Activated CD4-positive, alpha-beta T cell treated with anti-CD3 and anti-CD28 coated beads, Interleukin-2, amount 10 ng/mL, durations not matched to agents 24 days and 14 days (primary cell): ENCODE measurements around the gene DNASE1L3. TPM values are rescaled to one million over a fixed set of nuclear protein-coding genes. Genes with fewer than 3 reads are reported as not detected.

ENCODE experiments used
- DNase-seq: peaks from one replicate; pipeline ENCODE4 v3.0.0; 2022
- H3K27ac Mint-ChIP-seq: one replicate; pipeline ENCODE4 v1.8.0; 2022; ENCODE audit warnings: mild to moderate bottlenecking, mixed read lengths
- H3K27me3 Mint-ChIP-seq: one replicate; pipeline ENCODE4 v1.8.0; 2022; ENCODE audit warnings: mixed read lengths
- H3K36me3 Mint-ChIP-seq: one replicate; pipeline ENCODE4 v1.8.0; 2022; ENCODE audit warnings: low read depth, mild to moderate bottlenecking, mixed read lengths
- H3K4me1 Mint-ChIP-seq: one replicate; pipeline ENCODE4 v1.8.0; 2021; ENCODE audit warnings: mixed read lengths
- H3K4me3 Mint-ChIP-seq: one replicate; pipeline ENCODE4 v1.8.0; 2022; ENCODE audit warnings: mild to moderate bottlenecking, moderate library complexity, mixed read lengths
- H3K9me3 Mint-ChIP-seq: one replicate; pipeline ENCODE4 v1.8.0; 2021; ENCODE audit warnings: mixed read lengths
- intact Hi-C: fragments of 100-400 bp; cut with micrococcal nuclease; formaldehyde crosslinking; loops from one replicate; pipeline ENCODE4 v1.15.1; 2023
- total RNA-seq: library from RNA; stranded (reverse); gene quantifications from 2 replicates; pipeline ENCODE4 v1.2.3, GENCODE V29; 2022

Gene DNASE1L3
- total RNA-seq, 1 donor from 2014 or later = not detected

DNA sequence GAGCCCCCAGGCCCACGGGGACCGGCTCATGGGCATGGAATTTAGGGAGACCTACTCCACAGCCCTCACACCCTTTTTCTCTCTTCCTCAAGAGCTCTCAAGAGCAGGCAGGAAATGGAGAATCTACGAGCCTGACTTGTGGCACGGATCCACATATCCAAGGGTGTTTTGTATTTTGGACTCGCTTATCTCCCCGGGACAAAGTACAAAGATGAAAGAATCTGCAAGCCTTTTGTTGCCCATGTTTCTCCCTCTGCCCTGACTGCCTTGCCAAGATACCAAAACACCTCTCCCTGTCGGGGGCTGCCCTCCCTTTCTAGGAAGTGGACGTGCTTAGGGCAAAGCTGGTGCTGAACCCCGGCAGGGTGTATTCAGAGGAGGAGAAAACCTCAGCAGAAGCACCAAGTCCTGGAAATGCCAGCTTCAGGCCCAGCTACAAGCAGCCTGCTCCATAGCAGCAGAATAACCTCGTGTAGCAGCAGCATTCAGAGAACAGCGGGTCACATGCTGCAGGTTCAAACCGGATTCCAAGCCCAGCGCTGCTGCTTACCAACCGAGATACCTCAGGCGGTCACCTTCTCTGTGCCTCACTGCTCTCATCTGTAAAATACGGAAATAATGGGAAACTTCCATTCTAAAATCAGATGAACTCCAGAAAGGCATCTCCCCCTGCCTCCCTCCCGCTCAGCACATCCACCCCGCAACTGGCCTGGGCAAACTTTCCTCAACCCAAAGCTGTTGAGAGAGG lies 35.2 kb downstream of the DNASE1L3 start:
- peaks cover 15% of the 10 kb centered on the region for H3K4me1 Mint-ChIP-seq
- no peaks in the 10 kb centered on the region for H3K36me3 Mint-ChIP-seq
- no peak for DNase-seq
- H3K27ac Mint-ChIP-seq = no peak overlapping the region
- H3K4me3 Mint-ChIP-seq = no peak overlapping the region
- H3K27me3 Mint-ChIP-seq = no peaks in the 10 kb centered on the region
- intact Hi-C loops = no loop called here
- H3K9me3 Mint-ChIP-seq = no peaks in the 10 kb centered on the region

- H3K27me3 Mint-ChIP-seq = no peaks in the 10 kb centered on the region
- no peaks in the 10 kb centered on the region for H3K36me3 Mint-ChIP-seq
- H3K9me3 Mint-ChIP-seq = no peaks in the 10 kb centered on the region
- no peak for DNase-seq
- no peak overlapping the region for H3K4me3 Mint-ChIP-seq
- no peak overlapping the region for H3K27ac Mint-ChIP-seq
- peaks cover 15% of the 10 kb centered on the region for H3K4me1 Mint-ChIP-seq
- intact Hi-C loops = no loop called here
Measured at GRCh38 chr3:58175187-58175436, 35.7 kb downstream of the DNASE1L3 start.

DNA sequence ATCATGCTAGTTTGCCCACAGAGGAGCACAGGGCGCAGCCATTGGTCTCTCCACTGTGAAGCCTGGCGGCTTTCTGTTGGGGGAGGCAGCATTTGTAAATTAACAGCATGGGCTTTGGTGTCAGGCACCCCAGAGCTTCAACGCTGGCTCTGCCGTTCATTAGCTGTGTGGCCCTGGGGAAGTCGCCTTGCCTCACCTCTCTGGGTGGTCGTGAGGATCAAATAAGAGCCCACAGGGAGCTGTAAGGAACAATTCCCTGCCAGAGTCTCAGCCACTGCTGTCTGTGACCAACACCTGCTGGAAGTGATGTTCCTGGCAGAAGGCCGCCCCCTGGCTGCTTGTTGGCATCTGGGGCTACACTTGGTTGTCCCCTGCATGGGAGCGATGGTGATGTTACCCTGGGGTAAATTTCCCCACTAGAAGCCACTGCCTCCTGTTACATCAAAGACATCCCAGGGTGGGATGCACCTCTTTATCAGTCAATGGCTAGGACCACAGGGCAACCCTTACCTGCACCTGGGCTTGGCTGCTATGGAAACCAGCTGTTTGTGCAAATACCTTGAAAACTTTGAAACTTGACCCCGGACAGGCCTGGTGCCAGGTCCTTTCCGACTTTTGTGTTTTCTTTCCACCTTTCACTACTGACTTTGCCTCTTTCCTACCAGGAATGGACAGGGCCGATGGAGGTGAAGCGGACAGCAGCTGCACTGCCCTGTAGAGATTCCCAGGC lies 36.9 kb downstream of the DNASE1L3 start:
- peak; percentile 83 for DNase-seq
- Mint-ChIP-seq H3K4me1 (peaks cover 14% of the 10 kb centered on the region), H3K9me3 (no peaks in the 10 kb centered on the region), H3K36me3 (peaks cover 1% of the 10 kb centered on the region), H3K27ac (no peak overlapping the region), H3K4me3 (no peak overlapping the region), H3K27me3 (no peaks in the 10 kb centered on the region)
- intact Hi-C loops = loop anchor here (1.0 to 5.0 kb wide), 2 partner anchors 166 to 212 kb away; partner anchors contain the start of gene FLNB

GRCh38 chr3:58173029-58173668 lies 37.6 kb downstream of the DNASE1L3 start:
- no peak overlapping the region for H3K4me3 Mint-ChIP-seq
- H3K27me3 Mint-ChIP-seq = no peaks in the 10 kb centered on the region
- no peak for DNase-seq
- H3K9me3 Mint-ChIP-seq = no peaks in the 10 kb centered on the region
- intact Hi-C loops = loop anchor here (5.0 kb wide), 1 partner anchor 211 kb away; no protein-coding TSS in a partner anchor
- peaks cover 1% of the 10 kb centered on the region for H3K36me3 Mint-ChIP-seq
- H3K4me1 Mint-ChIP-seq = peaks cover 7% of the 10 kb centered on the region
- H3K27ac Mint-ChIP-seq = no peak overlapping the region

DNA sequence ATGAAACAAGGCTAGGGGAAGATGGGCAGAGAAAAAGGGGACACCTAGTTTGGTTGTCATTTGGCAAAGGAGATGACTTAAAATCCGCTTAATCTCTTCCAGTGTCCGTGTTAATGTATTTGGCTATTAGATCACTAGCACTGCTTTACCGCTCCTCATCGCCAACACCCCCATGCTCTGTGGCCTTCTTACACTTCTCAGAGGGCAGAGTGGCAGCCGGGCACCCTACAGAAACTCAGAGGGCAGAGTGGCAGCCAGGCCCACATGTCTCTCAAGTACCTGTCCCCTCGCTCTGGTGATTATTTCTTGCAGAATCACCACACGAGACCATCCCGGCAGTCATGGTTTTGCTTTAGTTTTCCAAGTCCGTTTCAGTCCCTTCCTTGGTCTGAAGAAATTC lies 39.6 kb downstream of the DNASE1L3 start:
- no peak overlapping the region for H3K4me3 Mint-ChIP-seq
- no peaks in the 10 kb centered on the region for H3K4me1 Mint-ChIP-seq
- DNase-seq = no peak
- peaks cover 1% of the 10 kb centered on the region for H3K36me3 Mint-ChIP-seq
- H3K27ac Mint-ChIP-seq = no peak overlapping the region
- no peaks in the 10 kb centered on the region for H3K9me3 Mint-ChIP-seq
- no peaks in the 10 kb centered on the region for H3K27me3 Mint-ChIP-seq
- intact Hi-C loops = loop anchor here (5.0 kb wide), 1 partner anchor 209 kb away; no protein-coding TSS in a partner anchor

DNA sequence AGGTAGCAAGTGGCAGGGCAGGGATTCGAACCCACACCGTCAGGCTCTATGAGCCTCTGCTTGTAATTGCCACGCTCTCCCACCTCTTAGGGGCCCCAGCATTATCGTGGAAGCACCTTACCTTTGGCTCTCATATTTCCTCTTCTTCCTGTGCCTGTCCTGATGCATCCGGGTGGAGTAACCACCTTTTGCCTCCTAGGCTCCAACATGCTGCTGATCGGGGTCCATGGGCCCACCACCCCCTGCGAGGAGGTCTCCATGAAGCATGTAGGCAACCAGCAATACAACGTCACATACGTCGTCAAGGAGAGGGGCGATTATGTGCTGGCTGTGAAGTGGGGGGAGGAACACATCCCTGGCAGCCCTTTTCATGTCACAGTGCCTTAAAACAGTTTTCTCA lies 40.4 kb downstream of the DNASE1L3 start:
- H3K4me3 Mint-ChIP-seq = no peak overlapping the region
- no peak for DNase-seq
- H3K4me1 Mint-ChIP-seq = no peaks in the 10 kb centered on the region
- H3K36me3 Mint-ChIP-seq = peaks cover 1% of the 10 kb centered on the region
- no peak overlapping the region for H3K27ac Mint-ChIP-seq
- H3K9me3 Mint-ChIP-seq = no peaks in the 10 kb centered on the region
- intact Hi-C loops = loop anchor here (5.0 kb wide), 1 partner anchor 208 kb away; no protein-coding TSS in a partner anchor
- no peaks in the 10 kb centered on the region for H3K27me3 Mint-ChIP-seq

- DNase-seq = no peak
- H3K27ac Mint-ChIP-seq = no peak overlapping the region
- H3K36me3 Mint-ChIP-seq = peaks cover 1% of the 10 kb centered on the region
- H3K27me3 Mint-ChIP-seq = no peaks in the 10 kb centered on the region
- intact Hi-C loops = no loop called here
- no peaks in the 10 kb centered on the region for H3K9me3 Mint-ChIP-seq
- H3K4me3 Mint-ChIP-seq = no peak overlapping the region
- no peaks in the 10 kb centered on the region for H3K4me1 Mint-ChIP-seq
Measured at GRCh38 chr3:58169371-58169770, 41.4 kb downstream of the DNASE1L3 start.

DNA sequence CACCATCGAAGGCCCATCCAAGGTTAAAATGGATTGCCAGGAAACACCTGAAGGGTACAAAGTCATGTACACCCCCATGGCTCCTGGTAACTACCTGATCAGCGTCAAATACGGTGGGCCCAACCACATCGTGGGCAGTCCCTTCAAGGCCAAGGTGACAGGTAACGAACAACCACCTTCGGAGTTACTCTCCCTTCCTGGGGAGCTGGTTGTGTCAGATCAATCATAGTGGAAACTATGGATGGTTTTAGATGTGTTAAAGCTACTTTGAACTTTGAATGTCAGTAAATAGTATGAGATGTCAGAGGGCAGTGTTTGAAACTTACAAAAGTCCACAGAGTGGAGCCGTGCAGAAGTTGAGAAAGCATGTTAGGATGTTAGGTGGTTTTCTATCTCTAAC lies 42.3 kb downstream of the DNASE1L3 start:
- no peak overlapping the region for H3K27ac Mint-ChIP-seq
- H3K4me3 Mint-ChIP-seq = no peak overlapping the region
- no peaks in the 10 kb centered on the region for H3K9me3 Mint-ChIP-seq
- no peaks in the 10 kb centered on the region for H3K27me3 Mint-ChIP-seq
- intact Hi-C loops = no loop called here
- no peak for DNase-seq
- H3K36me3 Mint-ChIP-seq = peaks cover 6% of the 10 kb centered on the region
- H3K4me1 Mint-ChIP-seq = no peaks in the 10 kb centered on the region

DNA sequence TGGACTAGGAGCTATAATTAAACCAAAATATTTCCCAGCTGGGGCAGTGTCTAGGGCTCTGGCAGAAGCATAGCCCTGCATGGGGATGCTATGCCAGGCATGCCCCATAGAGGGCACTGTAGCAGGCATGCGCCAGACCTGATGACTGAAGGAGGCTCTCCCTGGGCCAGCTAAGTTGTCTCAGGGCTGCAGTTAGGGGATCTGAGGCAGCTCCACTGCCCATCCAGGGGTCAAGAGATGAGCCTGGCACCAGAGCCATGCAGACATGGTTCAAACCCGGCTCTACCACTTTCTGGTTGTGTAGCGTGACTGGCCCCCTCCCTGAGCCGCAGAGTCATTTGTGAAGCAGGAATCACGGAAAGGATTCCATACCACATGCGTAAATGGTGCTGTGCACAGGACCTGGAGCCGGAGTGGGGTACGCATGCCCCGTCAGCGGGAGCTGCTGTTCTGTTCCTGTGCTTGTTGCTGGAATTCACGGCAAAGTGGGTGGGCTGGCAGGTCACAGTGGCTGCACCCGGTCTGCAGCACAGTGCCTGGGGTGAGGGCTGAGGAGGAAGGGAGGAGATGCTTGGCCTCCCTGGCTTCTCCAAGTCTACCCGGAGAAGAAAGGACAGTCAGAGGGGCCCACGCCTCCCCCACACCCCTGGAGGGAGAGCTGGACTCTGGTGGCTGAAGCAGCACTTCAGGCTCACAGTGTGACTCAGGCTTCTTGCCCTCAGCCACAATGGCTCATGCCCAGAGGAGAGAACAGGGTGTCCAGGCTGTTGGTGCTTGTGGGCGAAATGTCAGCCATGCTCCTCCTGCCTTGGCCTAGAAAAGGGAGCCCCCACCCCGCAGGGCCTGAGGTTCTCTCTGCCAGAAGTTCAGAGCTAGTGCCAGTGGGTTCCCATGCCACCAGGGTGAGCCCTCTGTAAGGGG lies 43.1 kb downstream of the DNASE1L3 start:
- H3K4me3 Mint-ChIP-seq = no peak overlapping the region
- no peak overlapping the region for H3K27ac Mint-ChIP-seq
- intact Hi-C loops = loop anchor here (1.0 kb wide), 1 partner anchor 158 kb away; no protein-coding TSS in a partner anchor
- no peaks in the 10 kb centered on the region for H3K9me3 Mint-ChIP-seq
- H3K36me3 Mint-ChIP-seq = peaks cover 6% of the 10 kb centered on the region
- H3K4me1 Mint-ChIP-seq = no peaks in the 10 kb centered on the region
- no peaks in the 10 kb centered on the region for H3K27me3 Mint-ChIP-seq
- DNase-seq = peak; percentile 90

GRCh38 chr3:58164906-58165821 lies 45.6 kb downstream of the DNASE1L3 start:
- no peak overlapping the region for H3K27ac Mint-ChIP-seq
- peaks cover 7% of the 10 kb centered on the region for H3K36me3 Mint-ChIP-seq
- no peak for DNase-seq
- H3K4me1 Mint-ChIP-seq = no peaks in the 10 kb centered on the region
- intact Hi-C loops = no loop called here
- H3K27me3 Mint-ChIP-seq = no peaks in the 10 kb centered on the region
- no peak overlapping the region for H3K4me3 Mint-ChIP-seq
- H3K9me3 Mint-ChIP-seq = no peaks in the 10 kb centered on the region

DNA sequence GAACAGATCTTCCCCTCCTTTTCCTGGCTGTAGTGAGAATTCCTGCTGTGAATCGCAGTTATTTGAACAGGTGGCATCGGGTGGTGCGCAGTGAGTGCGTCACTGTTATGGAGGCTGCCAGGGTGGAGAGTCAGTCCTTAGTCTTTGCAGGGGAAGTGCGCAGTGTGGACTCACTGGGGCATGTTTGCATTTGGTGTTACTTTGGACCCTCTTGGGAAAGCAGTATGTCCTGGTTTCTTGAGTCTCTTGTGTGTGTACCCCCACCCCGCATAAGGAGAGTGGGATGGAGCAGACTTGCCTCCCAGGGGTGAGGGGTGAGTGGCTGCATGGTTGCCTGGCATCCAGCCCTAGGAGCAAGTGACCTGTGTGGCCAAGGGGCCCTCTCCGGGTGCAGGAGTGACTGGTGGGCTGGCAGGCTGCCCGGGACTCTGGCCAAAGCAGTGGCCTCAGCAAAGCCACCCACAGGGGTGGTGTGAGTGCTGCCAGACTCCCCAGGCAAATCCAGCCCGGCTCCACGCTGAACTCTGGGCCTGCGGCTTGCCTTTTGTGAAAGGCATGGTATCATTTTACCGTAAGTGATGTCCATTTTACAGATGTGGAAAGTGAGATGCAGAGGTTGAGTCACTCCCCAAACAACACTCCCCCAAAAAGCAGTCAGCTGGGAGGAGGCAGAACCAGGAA lies 46.4 kb downstream of the DNASE1L3 start:
- Mint-ChIP-seq H3K27me3 (no peaks in the 10 kb centered on the region), H3K4me3 (no peak overlapping the region), H3K9me3 (no peaks in the 10 kb centered on the region), H3K36me3 (peaks cover 9% of the 10 kb centered on the region), H3K4me1 (no peaks in the 10 kb centered on the region), H3K27ac (no peak overlapping the region)
- intact Hi-C loops = no loop called here
- no peak for DNase-seq

DNA sequence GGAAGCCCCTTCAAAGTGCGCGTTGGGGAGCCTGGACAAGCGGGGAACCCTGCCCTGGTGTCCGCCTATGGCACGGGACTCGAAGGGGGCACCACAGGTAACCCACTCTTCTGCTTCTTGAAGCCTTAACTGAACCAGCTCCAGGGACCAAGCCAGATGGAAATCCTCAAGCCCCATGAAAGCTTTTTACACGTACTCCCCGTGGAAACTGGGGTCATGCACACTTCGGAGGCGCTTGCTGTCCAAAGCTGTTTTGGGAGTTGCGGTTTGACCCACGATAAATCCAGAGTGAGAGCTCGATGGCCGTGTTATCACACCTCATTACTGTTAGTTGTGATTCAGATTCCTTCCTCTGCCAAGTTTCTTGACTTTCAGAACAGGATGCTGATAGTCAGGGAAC lies 47.5 kb downstream of the DNASE1L3 start:
- peaks cover 7% of the 10 kb centered on the region for H3K36me3 Mint-ChIP-seq
- no peaks in the 10 kb centered on the region for H3K27me3 Mint-ChIP-seq
- intact Hi-C loops = no loop called here

More for the DNA sequence above, 47.5 kb downstream of the DNASE1L3 start:
- no peak for DNase-seq
- Mint-ChIP-seq H3K27ac (no peak overlapping the region), H3K4me3 (no peak overlapping the region), H3K9me3 (no peaks in the 10 kb centered on the region), H3K4me1 (no peaks in the 10 kb centered on the region)
